Testis (tissue), 3 donors: ENCODE data around the gene NR6A1. TPM values are rescaled to one million over a fixed set of nuclear protein-coding genes. Genes with fewer than 3 reads are reported as not detected.

Experiments
- DNase-seq: peaks from one replicate; pipeline ENCODE4 v3.0.0-alpha.2; 2019
- H3K27ac ChIP-seq, 2 donors: fragments of 200-600 bp; sonication (generic); one replicate each; pipeline ENCODE4 v1.5.1; 2019
- H3K27me3 ChIP-seq: fragments of 200-600 bp; sonication (generic); one replicate; pipeline ENCODE4 v1.5.1; 2019
- H3K36me3 ChIP-seq: fragments of 200-600 bp; sonication (generic); one replicate; pipeline ENCODE4 v1.5.1; 2017; ENCODE audit warnings: low read depth; ENCODE audit errors: missing control alignments
- H3K4me1 ChIP-seq: fragments of 200-600 bp; sonication (generic); one replicate; pipeline ENCODE4 v1.5.1; 2019
- H3K4me3 ChIP-seq, 2 donors: fragments of 200-600 bp; sonication (generic); one replicate each; pipeline ENCODE4 v1.5.1; 2017 to 2019
- H3K9me3 ChIP-seq: fragments of 200-600 bp; sonication (generic); one replicate; pipeline ENCODE4 v1.5.1; 2017
- POLR2A ChIP-seq: fragments of 450-650 bp; IDR thresholded peaks from one replicate; pipeline ENCODE4 v1.6.1; 2017; ENCODE audit warnings: antibody characterized with exemption, mild to moderate bottlenecking, moderate library complexity
- WGBS, 2 donors: methylation state at CpG; one replicate each; pipeline ENCODE4 v1.1.5; 2018; 5-methylcytosine and 5-hydroxymethylcytosine counted together
- intact Hi-C: fragments of 100-400 bp; cut with DNase I; formaldehyde crosslinking; loops from one replicate; pipeline ENCODE4 v1.15.1; 2023; ENCODE audit warnings: low total_unique reads
- polyA plus RNA-seq: library from polyadenylated mRNA; stranded (reverse); fragments of 350-450 nt; fragmentation: Illumina TruSeq; extraction: RNeasy Lipid Tissue Mini Kit (QIAGEN cat#74804); gene quantifications from one replicate; pipeline ENCODE4 v1.2.3, GENCODE V29; 2014; ENCODE audit warnings: low read depth, low replicate concordance; ENCODE audit not compliant: insufficient read depth
- total RNA-seq, 2 donors: library from RNA; depleted of rRNA; stranded (reverse); fragments of >200 nt; gene quantifications; one replicate each; pipeline ENCODE4 v1.2.3, GENCODE V29; 2016
- TF ChIP-seq, protein P1 (sequence below), 3 experiments: fragments of 450-650 bp in 2 of 3; fragments of 200-600 bp in 1 of 3; sonication (generic) in 1 of 3; IDR thresholded peaks; one replicate each; pipeline ENCODE4 v1.5.1; 2016 to 2019; ENCODE audit warnings: antibody characterized with exemption in 3 of 3, mild to moderate bottlenecking in 2 of 3, moderate library complexity in 1 of 3

Gene NR6A1
- total and polyA plus RNA-seq, 3 donors from 2014 or later = 54.6 to 100 (median 92.1) TPM

DNA sequence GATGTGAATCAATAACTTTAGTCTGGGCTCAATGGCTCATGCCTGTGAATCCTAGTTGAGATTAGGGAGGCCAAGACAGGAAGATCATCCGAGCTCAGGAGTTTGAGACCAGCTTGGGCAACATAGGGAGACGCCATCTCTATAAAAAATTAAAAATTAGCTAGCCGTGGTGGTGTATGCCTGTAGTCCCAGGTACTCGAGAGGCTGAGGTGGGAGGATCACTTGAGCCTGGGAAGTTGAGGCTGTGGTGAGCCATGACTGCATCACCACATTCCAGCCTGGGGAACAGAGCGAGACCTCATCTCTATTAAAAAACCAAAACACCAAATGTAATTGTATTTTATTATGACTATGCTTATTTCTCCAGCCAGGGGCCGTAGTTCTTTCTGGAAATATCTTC is 194.4 kb downstream of the NR6A1 start:
- Histone ChIP-seq H3K4me1 (no peaks in the 10 kb centered on the region), H3K27me3 (no peaks in the 10 kb centered on the region), H3K36me3 (no peaks in the 10 kb centered on the region), H3K9me3 (no peaks in the 10 kb centered on the region), H3K27ac (no peak overlapping the region), H3K4me3 (no peak overlapping the region)
- WGBS, 2 donors = 88 to 93% methylated on average over 6 of the region's 6 CpGs
- intact Hi-C loops = no loop called here
- DNase-seq = no peak
- TF ChIP-seq, protein P1, sequence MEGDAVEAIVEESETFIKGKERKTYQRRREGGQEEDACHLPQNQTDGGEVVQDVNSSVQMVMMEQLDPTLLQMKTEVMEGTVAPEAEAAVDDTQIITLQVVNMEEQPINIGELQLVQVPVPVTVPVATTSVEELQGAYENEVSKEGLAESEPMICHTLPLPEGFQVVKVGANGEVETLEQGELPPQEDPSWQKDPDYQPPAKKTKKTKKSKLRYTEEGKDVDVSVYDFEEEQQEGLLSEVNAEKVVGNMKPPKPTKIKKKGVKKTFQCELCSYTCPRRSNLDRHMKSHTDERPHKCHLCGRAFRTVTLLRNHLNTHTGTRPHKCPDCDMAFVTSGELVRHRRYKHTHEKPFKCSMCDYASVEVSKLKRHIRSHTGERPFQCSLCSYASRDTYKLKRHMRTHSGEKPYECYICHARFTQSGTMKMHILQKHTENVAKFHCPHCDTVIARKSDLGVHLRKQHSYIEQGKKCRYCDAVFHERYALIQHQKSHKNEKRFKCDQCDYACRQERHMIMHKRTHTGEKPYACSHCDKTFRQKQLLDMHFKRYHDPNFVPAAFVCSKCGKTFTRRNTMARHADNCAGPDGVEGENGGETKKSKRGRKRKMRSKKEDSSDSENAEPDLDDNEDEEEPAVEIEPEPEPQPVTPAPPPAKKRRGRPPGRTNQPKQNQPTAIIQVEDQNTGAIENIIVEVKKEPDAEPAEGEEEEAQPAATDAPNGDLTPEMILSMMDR (IDR thresholded peaks at IDR 0.05) = no peak
- no peak for TF ChIP-seq POLR2A

DNA sequence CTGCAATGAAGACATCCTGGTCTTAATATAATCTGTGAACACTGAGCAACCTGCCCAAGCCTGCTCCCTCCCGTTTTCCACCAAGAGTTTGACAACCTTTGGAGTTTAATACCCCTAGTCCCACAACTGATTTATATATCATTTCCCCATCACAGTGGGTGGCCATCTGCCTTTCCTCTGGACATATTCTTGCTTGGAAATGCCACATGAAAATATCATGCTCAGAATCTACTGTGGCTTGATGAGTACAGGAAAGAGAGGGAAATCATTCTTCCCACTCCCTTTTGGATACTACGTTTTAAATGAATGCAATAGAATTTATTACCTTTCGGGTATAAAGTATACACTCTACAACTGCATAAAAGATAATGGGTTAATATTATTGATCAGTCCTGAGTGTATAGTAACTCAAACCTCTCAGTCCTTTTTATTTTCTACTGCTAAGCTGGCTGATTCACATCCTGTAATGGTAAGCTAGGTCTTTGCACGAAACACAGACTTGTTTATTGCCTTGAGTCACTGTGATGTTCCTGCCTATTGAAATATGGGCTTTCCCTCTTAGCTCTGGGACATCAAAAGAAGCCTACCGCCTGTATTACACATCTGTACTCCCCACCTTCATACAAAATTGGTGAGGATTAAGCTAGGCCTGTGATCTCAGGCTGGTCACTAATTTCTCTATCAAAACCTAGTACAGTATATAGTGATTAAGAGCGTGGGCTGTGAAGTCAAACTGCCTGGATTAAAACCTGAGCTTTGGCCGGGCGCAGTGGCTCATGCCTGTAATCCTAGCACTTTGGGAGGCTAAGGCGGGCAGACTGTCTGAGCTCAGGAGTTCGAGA is 196.4 kb downstream of the NR6A1 start:
- Histone ChIP-seq H3K27ac (no peak overlapping the region), H3K27me3 (no peaks in the 10 kb centered on the region), H3K4me1 (no peaks in the 10 kb centered on the region), H3K36me3 (no peaks in the 10 kb centered on the region), H3K4me3 (no peak overlapping the region), H3K9me3 (no peaks in the 10 kb centered on the region)
- intact Hi-C loops = no loop called here
- no peak for DNase-seq
- 84 to 88% methylated on average over 10 of the region's 10 CpGs for WGBS, 2 donors
- TF ChIP-seq, protein P1 (IDR thresholded peaks at IDR 0.05) = no peak
- TF ChIP-seq POLR2A = no peak

DNA sequence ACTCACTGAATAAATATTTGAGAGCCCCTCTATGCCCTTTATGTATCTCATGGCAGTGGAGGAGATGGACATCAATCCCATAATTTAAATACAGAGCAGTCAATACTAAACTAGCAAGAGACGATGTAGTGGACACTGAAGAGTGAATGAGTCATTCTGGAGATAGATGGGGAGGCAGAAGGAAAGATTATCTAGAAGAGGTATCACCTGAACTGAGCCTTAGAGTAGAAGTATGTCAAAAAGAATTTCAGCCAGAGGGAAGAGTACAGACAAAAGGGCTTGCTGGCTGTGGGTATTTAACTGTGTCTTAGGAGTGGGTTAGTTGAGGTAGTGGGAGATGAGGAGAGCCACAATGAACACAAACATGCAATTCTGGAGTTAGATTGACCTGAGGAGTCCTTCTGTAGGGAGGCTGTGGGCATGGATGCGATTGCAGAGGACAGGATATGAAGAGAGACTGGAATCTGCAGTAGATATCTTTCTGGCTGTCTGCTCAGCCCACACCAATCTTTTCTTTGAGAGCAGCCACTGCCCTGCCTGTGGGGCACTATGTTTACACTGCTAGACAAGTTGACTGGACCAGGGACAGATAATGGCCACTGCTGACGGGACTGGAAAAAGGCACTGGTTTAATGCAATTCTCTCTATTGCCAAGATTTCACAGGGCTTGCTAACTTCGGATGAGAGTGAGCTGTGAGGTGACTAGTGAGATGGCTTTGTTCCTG is 200.0 kb downstream of the NR6A1 start:
- TF ChIP-seq, protein P1 (IDR thresholded peaks at IDR 0.05) = no peak
- TF ChIP-seq POLR2A = no peak
- Histone ChIP-seq H3K27me3 (no peaks in the 10 kb centered on the region), H3K9me3 (no peaks in the 10 kb centered on the region), H3K4me3 (no peak overlapping the region), H3K4me1 (no peaks in the 10 kb centered on the region), H3K27ac (no peak overlapping the region), H3K36me3 (no peaks in the 10 kb centered on the region)
- DNase-seq = no peak
- intact Hi-C loops = no loop called here
- 74 to 85% methylated on average over 4 of the region's 4 CpGs for WGBS, 2 donors

DNA sequence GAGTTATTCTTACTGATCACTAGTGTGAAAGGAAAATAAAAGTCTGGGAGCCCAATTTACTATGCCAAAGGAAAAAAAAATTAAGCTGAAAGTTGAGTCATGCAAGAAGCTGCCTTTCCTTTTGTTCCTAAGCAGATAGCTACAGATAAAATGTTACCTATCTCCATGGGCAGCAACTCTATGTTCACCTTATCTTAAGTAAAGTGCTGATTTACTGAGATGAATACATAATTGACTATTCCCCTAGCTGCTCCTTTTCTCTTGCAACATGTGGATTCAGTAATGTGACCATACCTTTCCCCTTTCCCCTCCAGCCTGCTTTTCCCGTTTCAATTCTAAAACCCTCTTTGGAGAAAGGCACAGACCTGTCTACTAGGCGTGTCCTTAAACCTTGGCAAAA is 201.2 kb downstream of the NR6A1 start:
- no peaks in the 10 kb centered on the region for H3K36me3 ChIP-seq
- no peak overlapping the region for H3K4me3 ChIP-seq
- no peak for DNase-seq
- H3K4me1 ChIP-seq = no peaks in the 10 kb centered on the region
- H3K27me3 ChIP-seq = no peaks in the 10 kb centered on the region
- H3K27ac ChIP-seq = no peak overlapping the region
- no peaks in the 10 kb centered on the region for H3K9me3 ChIP-seq
- 49 to 57% methylated on average over 2 of the region's 2 CpGs for WGBS, 2 donors
- intact Hi-C loops = no loop called here
- TF ChIP-seq, protein P1 (IDR thresholded peaks at IDR 0.05) = no peak
- TF ChIP-seq POLR2A = no peak
